Astrocyte of the spinal cord (primary cell): ENCODE measurements around the gene SNRNP200.
A peak's percentile ranks its signal among the peaks of the same experiment; 100 is the strongest.

ENCODE experiments used
- DNase-seq: peaks from one replicate; pipeline ENCODE4 v3.0.0; 2011; ENCODE audit warnings: low read depth, low spot score
- H3K4me3 ChIP-seq: 2 replicates; pipeline ENCODE4 v1.5.1; 2011; ENCODE audit warnings: low read depth, mild to moderate bottlenecking, low read length, moderate library complexity
- in situ Hi-C: cut with HindIII; loops from 2 replicates; pipeline ENCODE4 v1.10.0; 2017; ENCODE audit warnings: low sequenced_read_pairs
- TF ChIP-seq, protein P1 (sequence below): IDR thresholded peaks from 2 replicates; pipeline ENCODE4 v1.5.1; 2012; ENCODE audit warnings: low read depth, mild to moderate bottlenecking, low read length, inconsistent platforms

SNRNP200 gene

DNA sequence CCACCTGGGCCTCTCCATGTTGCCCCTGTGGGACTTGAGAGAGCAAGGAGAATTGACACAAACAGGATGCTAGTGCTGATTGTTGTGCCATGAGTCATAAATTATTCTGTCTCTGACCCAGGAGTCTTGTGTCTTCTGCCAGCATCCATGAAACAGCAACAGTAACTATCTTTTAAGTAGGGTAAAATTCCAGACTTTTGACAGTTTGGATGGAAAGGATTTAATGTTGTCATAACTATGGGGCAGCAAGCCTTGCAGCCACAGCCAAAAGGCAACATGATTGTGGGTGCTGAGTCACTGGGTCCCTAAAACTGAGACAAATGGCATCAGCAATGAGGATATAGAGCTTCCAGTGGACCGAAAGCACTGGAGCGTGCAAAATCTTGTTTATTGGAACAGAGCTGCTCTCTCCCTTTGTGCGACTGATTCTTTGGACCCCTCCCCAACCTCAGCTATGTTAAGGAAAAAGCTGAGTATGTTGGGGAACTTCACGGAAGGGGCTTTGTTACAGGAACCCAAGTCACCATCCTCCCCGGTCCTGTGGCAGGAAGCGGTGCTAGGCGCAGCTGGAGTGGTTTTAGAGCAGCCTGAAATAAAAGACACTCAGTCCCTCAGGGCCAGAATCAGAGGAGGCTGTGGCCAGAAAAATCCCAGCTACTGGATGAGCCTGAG lies 10.2 kb upstream of the SNRNP200 start:
- H3K4me3 ChIP-seq, result no peak overlapping the region
- peak; percentile 51 for DNase-seq
- TF ChIP-seq, protein P1, sequence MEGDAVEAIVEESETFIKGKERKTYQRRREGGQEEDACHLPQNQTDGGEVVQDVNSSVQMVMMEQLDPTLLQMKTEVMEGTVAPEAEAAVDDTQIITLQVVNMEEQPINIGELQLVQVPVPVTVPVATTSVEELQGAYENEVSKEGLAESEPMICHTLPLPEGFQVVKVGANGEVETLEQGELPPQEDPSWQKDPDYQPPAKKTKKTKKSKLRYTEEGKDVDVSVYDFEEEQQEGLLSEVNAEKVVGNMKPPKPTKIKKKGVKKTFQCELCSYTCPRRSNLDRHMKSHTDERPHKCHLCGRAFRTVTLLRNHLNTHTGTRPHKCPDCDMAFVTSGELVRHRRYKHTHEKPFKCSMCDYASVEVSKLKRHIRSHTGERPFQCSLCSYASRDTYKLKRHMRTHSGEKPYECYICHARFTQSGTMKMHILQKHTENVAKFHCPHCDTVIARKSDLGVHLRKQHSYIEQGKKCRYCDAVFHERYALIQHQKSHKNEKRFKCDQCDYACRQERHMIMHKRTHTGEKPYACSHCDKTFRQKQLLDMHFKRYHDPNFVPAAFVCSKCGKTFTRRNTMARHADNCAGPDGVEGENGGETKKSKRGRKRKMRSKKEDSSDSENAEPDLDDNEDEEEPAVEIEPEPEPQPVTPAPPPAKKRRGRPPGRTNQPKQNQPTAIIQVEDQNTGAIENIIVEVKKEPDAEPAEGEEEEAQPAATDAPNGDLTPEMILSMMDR, result no peak
- in situ Hi-C loops, result no loop called here

DNA sequence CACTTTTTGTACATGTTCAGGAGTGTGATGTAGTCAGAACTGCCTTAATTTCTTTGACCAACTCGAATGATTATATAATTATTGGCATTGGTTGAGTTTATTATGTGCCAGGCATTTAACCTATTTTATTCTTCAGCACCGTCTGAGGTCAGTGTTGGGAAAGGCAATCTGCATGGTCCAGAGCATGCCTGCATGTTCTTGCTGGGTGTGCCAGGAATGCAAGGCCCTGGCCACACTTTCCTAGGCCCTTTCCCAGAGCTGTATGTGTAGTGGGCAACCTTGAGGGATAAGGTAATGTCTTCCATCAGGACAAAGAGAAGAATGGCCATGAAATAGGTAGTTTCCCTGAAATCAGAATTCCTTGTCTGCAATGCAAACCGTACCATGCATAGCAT lies 9.7 kb upstream of the SNRNP200 start:
- TF ChIP-seq, protein P1, result no peak
- peak; percentile 7 for DNase-seq
- H3K4me3 ChIP-seq, result no peak overlapping the region
- in situ Hi-C loops, result no loop called here

DNA sequence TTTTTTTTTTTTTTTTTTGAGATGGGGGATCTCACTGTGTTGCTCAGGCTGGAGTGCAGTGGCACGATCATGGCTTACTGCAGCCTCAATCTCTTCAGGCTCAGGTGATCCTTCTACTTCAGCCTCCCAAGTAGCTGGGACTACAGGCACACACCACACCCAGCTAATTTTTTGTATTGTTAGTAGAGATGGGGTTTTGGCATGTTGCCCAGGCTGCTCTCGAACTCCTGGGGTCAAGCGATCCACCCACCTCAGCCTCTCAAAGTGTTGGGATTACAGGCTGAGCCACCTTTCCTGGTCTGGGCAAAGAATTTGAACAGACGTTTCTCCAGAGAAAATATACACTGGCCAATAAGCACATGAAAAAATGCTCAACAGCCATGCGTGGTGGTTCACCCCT lies 2.9 kb upstream of the SNRNP200 start:
- in situ Hi-C loops, result no loop called here
- no peak for DNase-seq
- TF ChIP-seq, protein P1, result no peak
- H3K4me3 ChIP-seq, result no peak overlapping the region

DNA sequence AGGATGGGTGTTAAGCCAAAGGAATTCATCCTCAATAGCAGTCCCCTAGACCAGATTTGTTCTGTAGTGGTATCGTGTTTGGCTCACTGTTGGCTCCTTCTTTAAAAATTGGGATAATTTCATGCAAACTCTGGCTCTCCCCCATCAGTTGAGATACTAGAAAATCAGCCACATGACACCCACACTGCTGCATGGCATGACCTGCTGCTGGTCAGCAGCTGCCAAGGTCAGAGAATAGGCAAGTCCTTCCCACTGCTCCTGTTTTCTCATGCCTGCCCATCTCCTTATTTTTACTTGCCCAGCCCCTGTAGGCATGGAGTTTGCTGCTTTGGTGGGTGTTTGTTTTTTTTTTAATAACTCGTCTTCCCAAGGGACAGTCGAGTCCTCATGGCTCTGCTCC lies 1.0 kb upstream of the SNRNP200 start:
- H3K4me3 ChIP-seq, result peak overlapping the region; percentile 96
- DNase-seq, result no peak
- in situ Hi-C loops, result no loop called here
- TF ChIP-seq, protein P1, result no peak

DNA sequence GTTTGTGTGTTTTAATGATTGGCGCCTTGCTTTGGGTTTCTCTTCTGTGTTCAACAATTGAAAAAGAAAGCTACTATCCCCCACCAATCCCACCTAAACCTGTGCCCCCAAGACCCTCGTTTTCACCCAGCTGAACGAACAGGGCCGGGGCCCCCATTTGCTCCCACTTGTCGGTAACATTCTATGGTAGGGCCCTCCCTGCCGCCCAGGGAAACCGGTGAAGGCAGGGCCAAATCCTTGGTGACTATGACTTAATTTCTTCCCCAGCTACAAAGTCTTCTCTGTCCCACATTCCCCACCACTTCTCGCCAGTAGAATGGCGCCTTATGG lies 598 bp upstream of the SNRNP200 start:
- in situ Hi-C loops, result no loop called here
- no peak for DNase-seq
- H3K4me3 ChIP-seq, result peak overlapping the region; percentile 96
- TF ChIP-seq, protein P1, result no peak

DNA sequence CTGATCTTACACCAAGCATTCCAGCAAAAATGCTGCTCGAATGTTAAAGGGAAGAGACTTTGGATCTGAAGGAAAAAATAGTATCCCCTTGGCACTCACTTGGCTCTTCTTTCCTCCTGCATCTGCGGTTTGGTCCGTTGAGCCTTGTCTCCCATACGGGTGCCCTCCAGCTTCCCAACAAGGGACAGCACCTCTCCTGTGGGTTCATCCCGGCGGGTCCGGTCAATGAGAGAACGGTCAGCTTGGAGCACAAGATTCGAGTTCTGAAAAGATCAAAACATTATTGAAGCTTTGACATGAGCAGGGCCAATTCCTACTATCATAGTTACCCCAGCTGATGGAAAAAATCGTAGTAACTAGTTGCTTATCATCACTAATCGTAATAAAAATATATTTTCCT lies 740 bp downstream of the SNRNP200 start:
- in situ Hi-C loops, result no loop called here
- peak overlapping the region; percentile 96 for H3K4me3 ChIP-seq
- TF ChIP-seq, protein P1, result no peak
- no peak for DNase-seq

DNA sequence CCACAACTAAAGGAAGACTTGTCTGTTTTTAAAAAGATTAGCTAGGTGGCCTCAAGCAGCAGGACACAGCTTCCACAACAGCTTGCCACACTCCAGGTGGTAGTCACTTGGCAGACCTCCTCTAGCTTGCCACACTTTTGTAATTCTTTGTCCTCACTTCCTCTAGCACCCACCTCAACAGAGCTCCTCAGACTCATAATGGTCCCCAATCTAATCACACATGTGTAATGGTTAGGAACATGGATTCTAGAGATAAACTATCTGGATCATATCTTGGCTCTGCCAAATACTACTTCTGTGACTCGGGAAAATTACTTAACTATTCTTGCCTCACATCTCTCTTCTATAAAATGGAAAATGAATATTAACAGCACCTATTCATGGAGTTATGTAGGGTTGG lies 3.5 kb downstream of the SNRNP200 start:
- H3K4me3 ChIP-seq, result no peak overlapping the region
- in situ Hi-C loops, result no loop called here
- TF ChIP-seq, protein P1, result no peak
- no peak for DNase-seq
